Fibroblast of the aortic adventitia (primary cell): Measurements from ENCODE around the gene DNASE1L3. TPM values are rescaled to one million over a fixed set of nuclear protein-coding genes. Genes with fewer than 3 reads are reported as not detected.
A peak's percentile ranks its signal among the peaks of the same experiment; 100 is the strongest.

Experiments
- DNase-seq: peaks from one replicate; pipeline ENCODE4 v3.0.0-alpha.2; 2010; ENCODE audit warnings: low read depth
- H3K4me3 ChIP-seq: 2 replicates; pipeline ENCODE4 v1.5.1; 2011; ENCODE audit warnings: low read depth, mild to moderate bottlenecking, control low read depth, low read length, moderate library complexity
- CTCF ChIP-seq: IDR thresholded peaks from 2 replicates; pipeline ENCODE4 v1.5.1; 2011; ENCODE audit warnings: mild to moderate bottlenecking, low read length, control low read depth, inconsistent platforms; ENCODE audit not compliant: insufficient read depth
- total RNA-seq: library from RNA; depleted of rRNA; stranded (reverse); fragments of >200 nt; gene quantifications from 2 replicates; pipeline ENCODE4 v1.2.3, GENCODE V29; 2012; ENCODE audit warnings: low replicate concordance

Gene DNASE1L3
- total RNA-seq: not detected in 2 replicates

GRCh38 chr3:58210761-58211460, at the start of gene DNASE1L3:
Gene DNASE1L3, minus strand, starts transcription at chr3:58210972. Its CDS starts 66 bp downstream, at chr3:58210906.
- peak; percentile 69 for DNase-seq
- peak within 1 kb of the TSS; percentile 10 for H3K4me3 ChIP-seq
- no peak for TF ChIP-seq CTCF

- TF ChIP-seq CTCF: no peak
- no peak overlapping the region for H3K4me3 ChIP-seq
- DNase-seq: peak; percentile 37
Observed at GRCh38 chr3:58260261-58260731, 49.5 kb upstream of the DNASE1L3 start.

- TF ChIP-seq CTCF: no peak
- DNase-seq: no peak
- H3K4me3 ChIP-seq: no peak overlapping the region
Observed at GRCh38 chr3:58258392-58259055, 47.8 kb upstream of the DNASE1L3 start.

GRCh38 chr3:58256511-58256910, 45.7 kb upstream of the DNASE1L3 start:
- TF ChIP-seq CTCF: no peak
- no peak for DNase-seq
- H3K4me3 ChIP-seq: no peak overlapping the region

- no peak for TF ChIP-seq CTCF
- no peak overlapping the region for H3K4me3 ChIP-seq
- DNase-seq: no peak
Observed at GRCh38 chr3:58256061-58256460, 45.3 kb upstream of the DNASE1L3 start.

GRCh38 chr3:58254144-58254543, 43.4 kb upstream of the DNASE1L3 start:
- no peak for DNase-seq
- TF ChIP-seq CTCF: no peak
- no peak overlapping the region for H3K4me3 ChIP-seq
